ENCODE data around the gene APIP.

APIP gene

DNA sequence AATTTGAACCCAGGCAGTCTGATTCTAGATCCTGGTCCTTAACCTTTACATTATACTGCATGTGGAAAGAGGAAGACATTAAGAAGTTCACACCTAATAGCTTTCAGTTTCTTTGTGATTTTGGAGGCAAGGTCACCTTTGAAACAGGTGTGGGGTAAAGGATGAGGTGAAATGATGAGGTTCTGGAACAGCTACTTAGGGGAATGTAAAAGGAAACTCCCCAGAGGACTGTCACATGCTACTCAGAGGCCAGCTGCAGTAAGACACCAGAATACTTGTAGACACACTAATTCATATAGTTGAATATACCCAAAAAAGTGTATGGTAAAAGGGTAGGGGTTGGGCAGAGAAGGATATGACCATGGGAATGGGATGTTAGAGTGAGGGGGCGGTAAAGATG, 5.4 kb downstream of the APIP start:
- H3K4me3 ChIP-seq (ENCODE audit: low read depth, low read length) = no peak overlapping the region
- TF ChIP-seq, protein P1, sequence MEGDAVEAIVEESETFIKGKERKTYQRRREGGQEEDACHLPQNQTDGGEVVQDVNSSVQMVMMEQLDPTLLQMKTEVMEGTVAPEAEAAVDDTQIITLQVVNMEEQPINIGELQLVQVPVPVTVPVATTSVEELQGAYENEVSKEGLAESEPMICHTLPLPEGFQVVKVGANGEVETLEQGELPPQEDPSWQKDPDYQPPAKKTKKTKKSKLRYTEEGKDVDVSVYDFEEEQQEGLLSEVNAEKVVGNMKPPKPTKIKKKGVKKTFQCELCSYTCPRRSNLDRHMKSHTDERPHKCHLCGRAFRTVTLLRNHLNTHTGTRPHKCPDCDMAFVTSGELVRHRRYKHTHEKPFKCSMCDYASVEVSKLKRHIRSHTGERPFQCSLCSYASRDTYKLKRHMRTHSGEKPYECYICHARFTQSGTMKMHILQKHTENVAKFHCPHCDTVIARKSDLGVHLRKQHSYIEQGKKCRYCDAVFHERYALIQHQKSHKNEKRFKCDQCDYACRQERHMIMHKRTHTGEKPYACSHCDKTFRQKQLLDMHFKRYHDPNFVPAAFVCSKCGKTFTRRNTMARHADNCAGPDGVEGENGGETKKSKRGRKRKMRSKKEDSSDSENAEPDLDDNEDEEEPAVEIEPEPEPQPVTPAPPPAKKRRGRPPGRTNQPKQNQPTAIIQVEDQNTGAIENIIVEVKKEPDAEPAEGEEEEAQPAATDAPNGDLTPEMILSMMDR (IDR thresholded peaks at IDR 0.05; ENCODE audit: borderline replicate concordance, insufficient read depth, low read depth, low read length) = no peak

DNA sequence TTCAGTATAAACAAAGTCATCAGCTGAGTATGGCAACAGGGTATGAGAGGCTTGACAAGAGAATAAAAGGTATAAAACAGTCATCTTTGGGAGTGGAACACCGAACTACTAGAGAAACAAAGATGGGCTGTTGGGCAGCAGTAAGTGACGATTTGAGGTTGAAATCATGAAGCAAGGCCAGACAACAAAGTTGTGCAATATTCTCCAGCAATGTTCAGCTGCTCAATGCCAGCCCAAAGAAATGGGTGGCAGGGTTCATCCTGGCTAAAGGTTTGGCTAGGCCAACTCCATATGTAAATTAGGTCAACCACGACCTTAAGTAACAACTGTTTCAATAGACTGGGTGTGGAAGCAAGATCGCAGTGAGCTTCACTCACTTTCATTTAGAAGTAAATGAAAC, 6.2 kb downstream of the APIP start:
- TF ChIP-seq, protein P1 (IDR thresholded peaks at IDR 0.05; ENCODE audit: borderline replicate concordance, insufficient read depth, low read depth, low read length) = no peak
- H3K4me3 ChIP-seq (ENCODE audit: low read depth, low read length) = no peak overlapping the region

DNA sequence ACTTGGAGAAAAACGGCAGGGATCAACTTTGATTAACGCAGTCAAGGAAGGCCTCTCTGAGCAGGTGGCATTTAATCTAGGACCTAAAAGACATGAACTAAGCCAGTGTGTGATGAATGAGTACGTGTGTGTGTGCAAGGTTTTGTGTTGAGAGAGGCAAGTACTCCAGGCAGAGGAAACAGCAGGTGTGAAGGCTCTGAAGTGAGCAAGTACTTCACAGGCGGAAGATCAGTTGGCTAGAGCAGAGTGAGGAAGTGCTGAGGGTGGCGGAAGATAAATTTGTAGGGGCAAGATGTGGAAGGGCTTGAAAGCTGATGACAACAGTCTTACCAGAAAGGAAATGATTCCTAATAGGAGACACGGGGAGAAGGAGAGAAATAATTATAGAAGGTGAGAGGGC, 6.8 kb downstream of the APIP start:
- H3K4me3 ChIP-seq (ENCODE audit: low read depth, low read length) = no peak overlapping the region
- TF ChIP-seq, protein P1 (IDR thresholded peaks at IDR 0.05; ENCODE audit: borderline replicate concordance, insufficient read depth, low read depth, low read length) = no peak

DNA sequence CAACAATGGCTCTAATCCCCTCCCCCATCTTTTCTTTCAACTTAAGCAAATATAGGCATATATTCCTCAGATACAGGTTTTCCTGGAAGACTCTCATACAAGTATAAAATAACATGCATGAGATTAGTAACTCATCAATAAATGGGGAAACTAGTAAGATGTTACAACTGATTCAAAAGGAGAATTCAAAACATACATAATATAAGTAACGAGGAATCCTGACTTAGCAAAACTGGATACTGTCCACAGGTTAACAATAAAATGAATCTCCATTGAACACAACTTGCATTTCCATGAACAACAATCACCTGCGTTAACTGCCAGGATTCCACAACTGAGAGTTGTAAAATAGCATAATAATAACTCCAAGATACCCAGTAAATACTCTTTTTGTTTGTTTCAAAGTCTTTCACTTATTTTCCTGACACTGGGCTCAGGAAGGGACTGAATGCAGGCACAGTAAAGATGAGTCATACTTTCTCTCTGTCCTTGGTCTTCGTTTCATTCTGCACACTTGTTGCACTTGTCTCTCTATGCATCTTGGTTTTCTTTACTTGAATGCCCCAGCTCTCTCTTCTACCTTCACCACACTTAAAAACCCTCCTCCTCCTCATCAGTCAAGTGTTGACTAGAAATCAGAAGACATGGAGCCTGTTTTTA, 8.1 kb downstream of the APIP start:
- no peak overlapping the region for H3K4me3 ChIP-seq (ENCODE audit: low read depth, low read length)
- TF ChIP-seq, protein P1 (IDR thresholded peaks at IDR 0.05; ENCODE audit: borderline replicate concordance, insufficient read depth, low read depth, low read length) = no peak

DNA sequence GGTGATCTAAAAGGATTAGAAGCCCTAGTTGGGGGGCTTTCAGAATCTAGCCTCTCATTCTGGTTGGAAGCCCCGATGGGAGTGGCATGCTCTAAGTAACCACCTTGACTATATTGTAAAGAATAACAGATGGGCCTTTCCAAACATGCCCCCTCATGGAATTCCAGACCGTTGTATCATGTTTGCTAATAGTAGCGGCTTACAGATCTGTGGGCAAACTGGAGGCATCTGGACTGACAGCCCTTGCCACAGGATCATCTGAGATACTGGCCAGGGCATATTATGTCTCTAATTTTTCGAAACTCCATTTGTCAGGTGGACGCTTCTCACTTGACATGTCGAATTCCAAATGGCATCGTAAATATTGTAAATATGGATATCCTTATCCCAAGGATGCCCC, 10.5 kb downstream of the APIP start:
- no peak overlapping the region for H3K4me3 ChIP-seq (ENCODE audit: low read depth, low read length)
- TF ChIP-seq, protein P1 (IDR thresholded peaks at IDR 0.05; ENCODE audit: borderline replicate concordance, insufficient read depth, low read depth, low read length) = no peak

DNA sequence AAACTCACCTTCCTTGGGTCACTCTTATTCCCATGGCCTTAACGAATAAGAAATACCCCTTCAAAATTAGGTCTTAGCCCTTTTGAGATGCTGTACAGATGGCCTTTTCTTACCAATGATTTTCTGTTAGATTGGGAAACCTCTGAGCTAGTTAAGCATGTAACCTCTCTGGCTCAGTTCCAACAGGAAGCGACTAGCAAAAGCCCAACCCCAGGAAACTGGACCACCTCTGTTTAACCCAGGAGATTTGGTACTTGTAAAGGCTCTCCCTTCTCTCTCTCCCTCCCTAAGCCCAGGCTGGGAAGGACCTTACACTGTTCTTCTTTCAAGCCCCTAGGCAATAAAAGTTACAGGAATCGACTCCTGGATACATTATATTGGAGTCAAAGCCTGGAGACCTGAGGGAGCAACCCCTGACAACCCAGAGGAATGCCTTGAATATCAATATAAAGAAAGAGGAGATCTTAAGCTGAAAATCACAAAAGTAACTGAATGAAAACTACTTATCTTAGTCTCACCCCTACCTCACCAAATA, 11.7 kb downstream of the APIP start:
- TF ChIP-seq, protein P1 (IDR thresholded peaks at IDR 0.05; ENCODE audit: borderline replicate concordance, insufficient read depth, low read depth, low read length) = no peak
- no peak overlapping the region for H3K4me3 ChIP-seq (ENCODE audit: low read depth, low read length)

DNA sequence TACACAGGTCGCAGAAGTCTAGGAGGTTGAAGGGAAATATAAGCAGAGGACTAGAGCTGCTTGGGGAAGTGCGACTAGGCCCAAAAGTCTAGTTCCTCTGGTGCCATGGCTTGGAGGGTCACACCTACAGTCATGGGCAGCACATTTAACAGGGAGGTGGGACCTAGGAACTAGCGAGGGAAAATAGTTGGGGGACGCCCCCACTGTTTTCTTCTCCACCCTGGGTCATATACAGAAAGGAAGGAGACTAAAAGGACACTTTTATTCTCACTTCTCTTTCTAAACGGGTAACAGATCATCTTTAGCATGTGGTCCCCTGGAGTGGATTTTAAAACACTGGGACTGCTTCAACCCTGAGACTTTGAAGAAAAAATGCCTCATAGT, 16.6 kb downstream of the APIP start:
- TF ChIP-seq, protein P1 (IDR thresholded peaks at IDR 0.05; ENCODE audit: borderline replicate concordance, insufficient read depth, low read depth, low read length) = no peak
- H3K4me3 ChIP-seq (ENCODE audit: low read depth, low read length) = no peak overlapping the region

Data from GM12875 (cell line).